GM12875 (cell line): Measurements from ENCODE around the gene CRIP1.

Experiments used
- H3K4me3 ChIP-seq: one replicate; pipeline ENCODE4 v1.5.1; 2011; ENCODE audit warnings: low read depth, low read length, control low read depth
- CTCF ChIP-seq: IDR thresholded peaks from 2 replicates; pipeline ENCODE4 v1.5.1; 2011; ENCODE audit warnings: low read depth, mild to moderate bottlenecking, control low read depth, inconsistent platforms, low read length, moderate library complexity, borderline replicate concordance; ENCODE audit not compliant: insufficient read depth

The CRIP1 gene

DNA sequence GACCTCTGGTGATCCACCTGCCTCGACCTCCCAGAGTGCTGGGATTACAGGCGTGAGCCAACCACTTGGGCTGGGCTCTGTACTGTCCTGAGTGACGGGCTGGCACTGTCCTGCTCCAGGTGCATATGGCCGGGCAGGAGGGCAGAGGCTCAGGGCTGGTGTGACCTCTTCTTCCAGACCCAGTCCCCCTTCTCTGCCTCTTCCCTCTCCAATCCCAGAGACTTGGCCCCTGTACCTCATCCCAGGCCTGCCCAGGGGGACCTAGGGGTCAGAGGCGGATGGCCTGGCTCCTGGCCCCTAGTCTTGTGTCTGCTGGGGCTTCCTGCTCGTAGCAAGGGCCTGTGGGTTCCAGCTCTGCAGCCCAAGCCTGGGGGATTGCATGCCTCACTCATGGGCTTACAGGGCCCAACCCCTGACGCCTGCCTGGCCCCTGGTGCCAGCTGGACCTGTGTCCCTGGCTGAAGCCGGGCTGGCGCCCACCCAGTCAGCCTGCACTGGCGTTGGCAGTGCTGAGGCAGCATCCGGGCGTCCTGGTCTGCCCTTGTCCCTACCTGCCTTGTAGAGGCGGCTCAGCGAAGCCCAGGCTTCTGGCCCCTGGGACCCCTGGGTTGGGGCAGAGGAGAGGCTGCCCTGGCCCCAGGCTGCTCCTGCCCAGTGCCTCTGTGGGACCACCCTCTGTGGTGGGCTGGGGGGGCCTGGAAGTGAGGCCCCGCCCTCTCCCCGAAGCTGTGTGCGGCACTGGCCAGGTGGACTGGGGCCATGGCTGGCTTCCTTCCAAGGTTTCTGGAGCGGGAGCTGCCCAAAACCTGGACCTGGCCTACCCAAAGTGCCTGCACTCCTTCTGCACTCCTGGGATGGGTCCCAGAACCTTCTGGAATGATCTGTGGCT is 8.7 kb downstream of the CRIP1 start:
- H3K4me3 ChIP-seq: no peak overlapping the region
- TF ChIP-seq CTCF: no peak

GRCh38 chr14:105495990-105496830 is 9.5 kb downstream of the CRIP1 start:
- H3K4me3 ChIP-seq: no peak overlapping the region
- TF ChIP-seq CTCF: no peak

- no peak overlapping the region for H3K4me3 ChIP-seq
- no peak for TF ChIP-seq CTCF
These were observed 10.3 kb downstream of the CRIP1 start for GRCh38 chr14:105496831-105497591.

DNA sequence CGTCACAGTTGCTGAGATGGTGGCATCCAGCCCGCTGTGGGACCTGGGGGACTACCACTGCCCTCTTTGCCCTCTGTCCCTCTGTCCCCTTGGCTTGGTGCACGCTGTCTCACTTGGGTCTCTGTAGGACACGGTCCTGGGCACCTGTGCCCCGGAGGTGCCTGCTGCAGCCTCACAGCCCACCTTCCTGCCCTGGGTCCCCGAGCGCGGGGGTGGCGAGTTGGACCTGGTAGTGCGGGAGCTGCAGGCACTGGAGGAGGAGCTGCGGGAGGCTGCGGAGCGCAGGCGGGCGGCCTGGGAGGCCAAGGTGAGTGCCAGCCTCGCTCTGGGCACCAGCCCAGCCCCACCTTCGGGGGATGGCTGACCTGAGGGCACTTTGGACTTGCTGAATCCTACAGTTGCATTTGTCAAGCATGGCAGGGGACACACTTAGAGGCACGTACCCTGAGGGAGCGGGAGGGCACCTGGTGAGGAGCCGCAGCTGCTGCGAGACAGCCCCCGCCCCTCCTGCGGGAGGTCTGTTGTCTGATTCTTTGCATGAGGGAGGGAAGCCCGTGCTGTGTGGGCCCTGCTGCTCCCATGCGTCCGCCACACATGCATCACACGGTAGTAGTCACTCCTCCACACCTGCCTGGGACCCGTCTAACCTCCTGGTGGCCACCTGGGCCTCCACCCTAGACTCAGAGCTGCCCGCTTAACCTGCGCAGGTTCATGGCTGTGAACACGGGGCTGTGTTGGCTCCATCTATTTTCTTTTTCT is 11.2 kb downstream of the CRIP1 start:
- no peak for TF ChIP-seq CTCF
- no peak overlapping the region for H3K4me3 ChIP-seq

DNA sequence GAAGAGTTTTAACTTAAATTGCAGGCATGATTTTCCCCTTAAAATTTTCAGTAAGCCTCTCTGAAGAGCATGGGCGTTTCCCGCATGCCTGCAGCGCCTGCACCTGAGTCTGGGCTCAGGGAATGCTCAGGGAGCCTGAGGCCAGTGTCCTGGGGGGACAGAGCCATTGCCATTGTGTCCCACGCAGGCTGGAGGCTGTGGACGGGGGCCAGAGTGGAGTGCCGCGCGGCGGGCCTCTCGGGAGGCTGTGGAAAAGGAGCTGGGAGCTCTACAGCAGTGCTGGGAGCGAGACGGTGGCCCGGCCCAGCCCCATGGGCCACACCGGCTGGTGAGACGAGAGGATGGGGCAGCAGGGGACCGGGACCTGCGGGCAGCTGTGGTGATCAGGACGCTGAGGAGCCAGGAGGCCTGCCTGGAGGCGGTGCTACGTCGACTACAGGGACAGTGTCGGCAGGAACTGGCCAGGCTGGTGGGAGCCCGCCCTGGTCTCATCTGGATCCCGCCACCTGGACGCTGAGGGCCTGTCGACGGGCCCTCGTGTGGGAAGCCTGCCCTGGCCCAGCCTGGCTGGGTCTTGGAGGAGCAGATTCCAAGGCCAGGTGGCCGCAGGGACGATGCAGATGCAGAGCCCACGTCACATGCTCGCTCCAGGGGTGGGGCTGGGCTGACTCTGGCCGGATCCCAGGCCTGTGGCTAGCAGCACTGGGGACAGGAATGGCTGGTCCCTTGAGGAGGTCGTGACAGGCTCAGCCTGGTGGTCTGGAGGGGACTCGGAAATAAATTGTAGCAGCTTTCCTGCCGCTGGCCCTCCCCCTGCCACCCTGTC is 12.0 kb downstream of the CRIP1 start:
- no peak for TF ChIP-seq CTCF
- H3K4me3 ChIP-seq: no peak overlapping the region
